Keratinocyte (primary cell): ENCODE results near the gene DDX41. TPM values are rescaled to one million over a fixed set of nuclear protein-coding genes. Genes with fewer than 3 reads are reported as not detected.
A peak's percentile ranks its signal among the peaks of the same experiment; 100 is the strongest.

Experiments used
- DNase-seq: peaks from one replicate; pipeline ENCODE4 v3.0.0-alpha.2; 2011; ENCODE audit warnings: low read depth, missing footprints, low spot score
- FAIRE-seq: peaks from 2 replicates; lab custom pipeline; 2011; peaks lifted over from hg19 to GRCh38; lab: Jason Lieb, UNC
- H2AFZ ChIP-seq: 2 replicates; pipeline ENCODE4 v1.6.0; 2012; ENCODE audit warnings: low read length, control low read depth, inconsistent platforms; ENCODE audit not compliant: control insufficient read depth
- H3K27ac ChIP-seq: 2 replicates; pipeline ENCODE4 v1.5.1; 2011; ENCODE audit warnings: low read length; ENCODE audit not compliant: control insufficient read depth, insufficient read depth
- H3K27me3 ChIP-seq: 3 replicates; pipeline ENCODE4 v1.6.0; 2011; ENCODE audit warnings: low read length; ENCODE audit not compliant: control insufficient read depth, insufficient read depth; ENCODE audit errors: extremely low read depth
- H3K36me3 ChIP-seq, 2 experiments: 2 replicates in 1 of 2; 3 replicates in 1 of 2; pipeline ENCODE4 v1.5.1; 2011; ENCODE audit warnings: low read length in 2 of 2, mild to moderate bottlenecking in 1 of 2; ENCODE audit not compliant: control insufficient read depth in 2 of 2, insufficient read depth in 2 of 2; ENCODE audit errors: extremely low read depth in 1 of 2
- H3K4me1 ChIP-seq: 3 replicates; pipeline ENCODE4 v1.5.1; 2011; ENCODE audit warnings: low read length; ENCODE audit not compliant: control insufficient read depth, insufficient read depth; ENCODE audit errors: extremely low read depth
- H3K4me2 ChIP-seq: 3 replicates; pipeline ENCODE4 v1.6.0; 2011; ENCODE audit warnings: low read depth, low read length; ENCODE audit not compliant: control insufficient read depth, insufficient read depth; ENCODE audit errors: extremely low read depth
- H3K4me3 ChIP-seq, 3 experiments: fragments of 200-600 bp in 1 of 3; sonication (generic) in 1 of 3; 2 replicates in 2 of 3; 3 replicates in 1 of 3; pipeline ENCODE4 v1.5.1; 2011 to 2016; ENCODE audit warnings: low read length in 3 of 3, mild to moderate bottlenecking in 3 of 3, control low read depth in 2 of 3, inconsistent platforms in 1 of 3, low read depth in 1 of 3, mixed read lengths in 1 of 3, mixed run types in 1 of 3, moderate library complexity in 1 of 3; ENCODE audit not compliant: control insufficient read depth in 2 of 3, insufficient read depth in 2 of 3; ENCODE audit errors: extremely low read depth in 1 of 3
- H3K79me2 ChIP-seq: 2 replicates; pipeline ENCODE4 v1.6.0; 2012; ENCODE audit warnings: low read length; ENCODE audit not compliant: control insufficient read depth, insufficient read depth
- H3K9ac ChIP-seq: 3 replicates; pipeline ENCODE4 v1.6.0; 2011; ENCODE audit warnings: low read length; ENCODE audit not compliant: control insufficient read depth, insufficient read depth; ENCODE audit errors: extremely low read depth
- H3K9me1 ChIP-seq: 3 replicates; pipeline ENCODE4 v1.6.0; 2011; ENCODE audit warnings: low read length; ENCODE audit not compliant: control insufficient read depth, insufficient read depth; ENCODE audit errors: extremely low read depth
- H3K9me3 ChIP-seq: 2 replicates; pipeline ENCODE4 v1.5.1; 2012; ENCODE audit warnings: low read depth, low read length; ENCODE audit not compliant: control insufficient read depth
- H4K20me1 ChIP-seq: 3 replicates; pipeline ENCODE4 v1.6.0; 2011; ENCODE audit warnings: low read length; ENCODE audit not compliant: control insufficient read depth, insufficient read depth; ENCODE audit errors: extremely low read depth
- EZH2 ChIP-seq: IDR thresholded peaks from one replicate; pipeline ENCODE4 v1.6.1; 2012; ENCODE audit warnings: inconsistent platforms, mild to moderate bottlenecking, low read length, moderate library complexity
- dilution Hi-C: fragments of 300-500 bp; cut with MboI; formaldehyde crosslinking; loops from one replicate; pipeline ENCODE4 v1.7.0; 2020; ENCODE audit warnings: low sequenced_read_pairs; ENCODE audit not compliant: extremely low pct_ligation_motif_present
- polyA plus RNA-seq, 5 experiments: library from polyadenylated mRNA; depleted of rRNA in 3 of 5; stranded (reverse) in 3 of 5; stranded (forward) in 1 of 5; unstranded in 1 of 5; fragments of >200 nt; gene quantifications; 1 replicate in 1 of 5; 2 replicates in 3 of 5; 3 replicates in 1 of 5; pipeline versions ENCODE4 v1.2.1 to v1.2.3, GENCODE V29; 2011 to 2012; ENCODE audit warnings: missing spikeins in 2 of 5, low read depth in 1 of 5, low replicate concordance in 1 of 5
- TF ChIP-seq, protein P1 (sequence below), 3 experiments: IDR thresholded peaks in 1 of 3; conservative IDR thresholded peaks in 1 of 3; optimal IDR thresholded peaks in 1 of 3; 2 replicates in 2 of 3; 3 replicates in 1 of 3; pipeline versions ENCODE3 to v1.5.1; 2011; ENCODE audit warnings: low read length in 3 of 3, mild to moderate bottlenecking in 3 of 3, moderate library complexity in 2 of 3, control low read depth in 1 of 3, inconsistent platforms in 1 of 3; ENCODE audit not compliant: insufficient read depth in 2 of 3; ENCODE audit errors: extremely low read depth in 1 of 3

Gene DDX41
- polyA plus RNA-seq, 1 donor (not counting 4 experiments of a cell fraction or from before 2014, with no cell fraction given) = 71.3 TPM

DNA sequence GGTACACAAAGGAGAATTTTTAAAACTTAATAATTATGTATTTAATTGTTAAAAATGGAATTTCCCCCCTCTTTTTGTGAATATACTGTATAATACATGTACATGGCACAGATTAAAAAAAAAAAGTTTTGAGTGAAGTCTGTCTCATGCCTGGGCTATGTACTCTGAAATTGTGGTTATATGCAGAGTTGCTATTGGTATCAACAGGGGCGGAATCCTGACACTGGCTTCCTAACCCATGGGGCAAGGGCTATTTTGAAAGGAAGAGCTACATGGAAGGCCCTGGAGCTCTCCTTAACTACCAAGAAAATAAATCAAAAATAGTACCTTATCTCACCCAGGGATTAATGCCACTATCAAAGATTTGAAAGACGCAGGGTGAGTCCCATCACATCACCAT lies 38.5 kb upstream of the DDX41 start:
- no peak overlapping the region for H3K27ac ChIP-seq
- FAIRE-seq = no peak
- H4K20me1 ChIP-seq = no peaks in the 10 kb centered on the region
- no peak for DNase-seq
- H3K4me2 ChIP-seq = peak overlapping the region; percentile 88
- no peak overlapping the region for H3K4me3 ChIP-seq
- H3K4me1 ChIP-seq = peaks cover 27% of the 10 kb centered on the region
- dilution Hi-C loops = no loop called here
- H3K9me3 ChIP-seq = no peaks in the 10 kb centered on the region
- peaks cover 3% of the 10 kb centered on the region for H3K9me1 ChIP-seq
- H3K9ac ChIP-seq = no peak overlapping the region
- peaks cover 9% of the 10 kb centered on the region in 2 experiments for H3K36me3 ChIP-seq
- H3K27me3 ChIP-seq = no peaks in the 10 kb centered on the region
- TF ChIP-seq, protein P1, sequence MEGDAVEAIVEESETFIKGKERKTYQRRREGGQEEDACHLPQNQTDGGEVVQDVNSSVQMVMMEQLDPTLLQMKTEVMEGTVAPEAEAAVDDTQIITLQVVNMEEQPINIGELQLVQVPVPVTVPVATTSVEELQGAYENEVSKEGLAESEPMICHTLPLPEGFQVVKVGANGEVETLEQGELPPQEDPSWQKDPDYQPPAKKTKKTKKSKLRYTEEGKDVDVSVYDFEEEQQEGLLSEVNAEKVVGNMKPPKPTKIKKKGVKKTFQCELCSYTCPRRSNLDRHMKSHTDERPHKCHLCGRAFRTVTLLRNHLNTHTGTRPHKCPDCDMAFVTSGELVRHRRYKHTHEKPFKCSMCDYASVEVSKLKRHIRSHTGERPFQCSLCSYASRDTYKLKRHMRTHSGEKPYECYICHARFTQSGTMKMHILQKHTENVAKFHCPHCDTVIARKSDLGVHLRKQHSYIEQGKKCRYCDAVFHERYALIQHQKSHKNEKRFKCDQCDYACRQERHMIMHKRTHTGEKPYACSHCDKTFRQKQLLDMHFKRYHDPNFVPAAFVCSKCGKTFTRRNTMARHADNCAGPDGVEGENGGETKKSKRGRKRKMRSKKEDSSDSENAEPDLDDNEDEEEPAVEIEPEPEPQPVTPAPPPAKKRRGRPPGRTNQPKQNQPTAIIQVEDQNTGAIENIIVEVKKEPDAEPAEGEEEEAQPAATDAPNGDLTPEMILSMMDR (optimal IDR thresholded peaks at IDR 0.05 in 1 of 3, IDR thresholded peaks at IDR 0.05 in 1 of 3, conservative IDR thresholded peaks at IDR 0.05 in 1 of 3; ENCODE audit: extremely low read depth in 1 of 3, insufficient read depth in 2 of 3, low read length in 3 of 3) = no peak
- TF ChIP-seq EZH2 = no peak
- H3K79me2 ChIP-seq = peaks cover 40% of the 10 kb centered on the region
- no peak overlapping the region for H2AFZ ChIP-seq

- H4K20me1 ChIP-seq = no peaks in the 10 kb centered on the region
- H3K27ac ChIP-seq = peak within 1 kb of the TSS; percentile 44
- peak within 1 kb of the TSS; percentile 91 for H3K4me2 ChIP-seq
- peak within 1 kb of the TSS; percentile 80 to 92 (median 88) for H3K4me3 ChIP-seq
- no peak for DNase-seq
- H3K79me2 ChIP-seq = peaks cover 44% of the 10 kb centered on the region
- dilution Hi-C loops = no loop called here
- peaks cover 3% of the 10 kb centered on the region for H3K9me1 ChIP-seq
- peak within 1 kb of the TSS; percentile 76 for H3K9ac ChIP-seq
- H3K36me3 ChIP-seq = peaks cover 9% of the 10 kb centered on the region in 2 experiments
- H2AFZ ChIP-seq = peak within 1 kb of the TSS; percentile 73
- no peak for TF ChIP-seq EZH2
- TF ChIP-seq, protein P1 (optimal IDR thresholded peaks at IDR 0.05 in 1 of 3, IDR thresholded peaks at IDR 0.05 in 1 of 3, conservative IDR thresholded peaks at IDR 0.05 in 1 of 3; ENCODE audit: extremely low read depth in 1 of 3, insufficient read depth in 2 of 3, low read length in 3 of 3) = peak; percentile 38 to 50 (median 43)
- H3K4me1 ChIP-seq = peaks cover 27% of the 10 kb centered on the region
- no peaks in the 10 kb centered on the region for H3K9me3 ChIP-seq
- FAIRE-seq = no peak
- H3K27me3 ChIP-seq = no peaks in the 10 kb centered on the region
Observed at GRCh38 chr5:177554474-177555111, 37.8 kb upstream of the DDX41 start, which contains the start of gene FAM193B. TSS of gene FAM193B (minus strand) at chr5:177554563. CDS start at chr5:177554458, 105 bp downstream.
